IMR-90 (cell line): ENCODE data around the gene DLX2. TPM values are rescaled to one million over a fixed set of nuclear protein-coding genes. Genes with fewer than 3 reads are reported as not detected.

Source experiments
- ATAC-seq: fragments of 200-7000 bp; cut with Tn5 transposase; 2 replicates; pipeline ENCODE4 v1.9.1; 2020; ENCODE audit warnings: low read depth, mild to moderate bottlenecking, moderate library complexity
- BruUV-seq: library from RNA; stranded (reverse); fragments of 400-500 nt; replicated peaks from 2 replicates; lab custom pipeline; 2021; lab: Mats Ljungman, UMichigan
- CTCF ChIA-PET: fragments of 300-600 bp; formaldehyde crosslinking; extraction: SDS; loops from one replicate; lab custom pipeline; 2021; ENCODE audit warnings: antibody characterized with exemption; lab: Yijun Ruan, JAX
- POLR2A ChIA-PET: fragments of 300-600 bp; sonication (Branson Sonifier 250); formaldehyde crosslinking; loops from one replicate; lab custom pipeline; 2022; ENCODE audit warnings: antibody characterized with exemption; ENCODE audit not compliant: unreplicated experiment; lab: Charles Lee
- DNase-seq: peaks from one replicate; pipeline ENCODE4 v3.0.0; 2013
- H2AFZ ChIP-seq: replicated peaks from 2 replicates; pipeline ENCODE3; 2013; ENCODE audit warnings: low read length, mild to moderate bottlenecking; ENCODE audit not compliant: poor library complexity
- H2AK5ac ChIP-seq: 2 replicates; pipeline ENCODE4 v1.6.1; 2013; ENCODE audit warnings: low read depth, low read length, inconsistent platforms
- H2AK9ac ChIP-seq: replicated peaks from 2 replicates; pipeline ENCODE3; 2013; ENCODE audit warnings: mild to moderate bottlenecking, low read depth, low read length, moderate library complexity; ENCODE audit not compliant: poor library complexity
- H2BK120ac ChIP-seq: 2 replicates; pipeline ENCODE4 v1.6.1; 2013; ENCODE audit warnings: low read depth, low read length, inconsistent platforms
- H2BK15ac ChIP-seq: 3 replicates; pipeline ENCODE4 v1.6.1; 2013; ENCODE audit warnings: low read depth, low read length, inconsistent platforms
- H2BK20ac ChIP-seq: 2 replicates; pipeline ENCODE4 v1.6.1; 2013; ENCODE audit warnings: low read depth, mild to moderate bottlenecking, inconsistent platforms, low read length, moderate library complexity
- H2BK5ac ChIP-seq: 2 replicates; pipeline ENCODE4 v1.6.1; 2013; ENCODE audit warnings: mild to moderate bottlenecking, low read depth, low read length, inconsistent platforms; ENCODE audit not compliant: poor library complexity, severe bottlenecking
- H3K14ac ChIP-seq: replicated peaks from 2 replicates; pipeline ENCODE4 v1.6.1; 2013; ENCODE audit warnings: low read depth, low read length, inconsistent platforms
- H3K18ac ChIP-seq: 2 replicates; pipeline ENCODE4 v1.6.1; 2013; ENCODE audit warnings: low read depth, low read length, control low read depth
- H3K23ac ChIP-seq: 2 replicates; pipeline ENCODE4 v1.6.1; 2013; ENCODE audit warnings: low read depth, low read length, inconsistent platforms
- H3K27ac ChIP-seq: 2 replicates; pipeline ENCODE4 v1.5.1; 2013; ENCODE audit warnings: mild to moderate bottlenecking, control low read depth, low read length; ENCODE audit not compliant: insufficient read depth
- H3K27me3 ChIP-seq: 2 replicates; pipeline ENCODE4 v1.6.1; 2013; ENCODE audit warnings: low read length; ENCODE audit not compliant: control insufficient read depth, insufficient read depth
- H3K36me3 ChIP-seq: 2 replicates; pipeline ENCODE4 v1.6.1; 2013; ENCODE audit warnings: low read length, mixed read lengths; ENCODE audit not compliant: control insufficient read depth, insufficient read depth
- H3K4ac ChIP-seq: 2 replicates; pipeline ENCODE4 v1.6.1; 2013; ENCODE audit warnings: low read depth, low read length, inconsistent platforms
- H3K4me1 ChIP-seq: 2 replicates; pipeline ENCODE4 v1.6.1; 2013; ENCODE audit warnings: low read length, mixed read lengths; ENCODE audit not compliant: control insufficient read depth, insufficient read depth
- H3K4me2 ChIP-seq: 2 replicates; pipeline ENCODE4 v1.6.1; 2013; ENCODE audit warnings: low read depth, mild to moderate bottlenecking, control low read depth, low read length, moderate library complexity
- H3K4me3 ChIP-seq: 2 replicates; pipeline ENCODE4 v1.5.1; 2013; ENCODE audit warnings: low read depth, mild to moderate bottlenecking, control low read depth, low read length, moderate library complexity; ENCODE audit not compliant: insufficient read depth
- H3K56ac ChIP-seq: 2 replicates; pipeline ENCODE4 v1.6.1; 2013; ENCODE audit warnings: low read length, inconsistent platforms; ENCODE audit not compliant: insufficient read depth; ENCODE audit errors: extremely low read depth
- H3K79me1 ChIP-seq, 2 experiments: 2 replicates each; pipeline ENCODE4 v1.6.1; 2013; ENCODE audit warnings: low read length in 2 of 2, inconsistent platforms in 1 of 2, low read depth in 1 of 2
- H3K9ac ChIP-seq: 2 replicates; pipeline ENCODE4 v1.6.1; 2013; ENCODE audit warnings: low read depth, low read length, control low read depth
- H3K9me1 ChIP-seq: 2 replicates; pipeline ENCODE4 v1.6.1; 2013; ENCODE audit warnings: low read length, inconsistent platforms; ENCODE audit not compliant: insufficient read depth
- H3K9me3 ChIP-seq: 2 replicates; pipeline ENCODE4 v1.6.1; 2013; ENCODE audit warnings: low read length; ENCODE audit not compliant: control insufficient read depth, insufficient read depth
- H4K20me1 ChIP-seq: 2 replicates; pipeline ENCODE4 v1.6.1; 2013; ENCODE audit warnings: low read length, inconsistent platforms; ENCODE audit not compliant: insufficient read depth
- H4K5ac ChIP-seq: 2 replicates; pipeline ENCODE4 v1.6.1; 2013; ENCODE audit warnings: mild to moderate bottlenecking, low read depth, low read length, control low read depth
- H4K8ac ChIP-seq, 2 experiments: 2 replicates each; pipeline ENCODE4 v1.6.1; 2013; ENCODE audit warnings: low read depth in 2 of 2, low read length in 2 of 2, control low read depth in 1 of 2, inconsistent platforms in 1 of 2
- H4K91ac ChIP-seq: 2 replicates; pipeline ENCODE4 v1.6.1; 2013; ENCODE audit warnings: low read depth, low read length, inconsistent platforms; ENCODE audit not compliant: insufficient read depth
- BHLHE40 ChIP-seq: fragments of 150-350 bp; IDR thresholded peaks from 2 replicates; pipeline ENCODE4 v1.6.1; 2016; ENCODE audit warnings: mild to moderate bottlenecking, low read depth, low read length
- CEBPB ChIP-seq: IDR thresholded peaks from 2 replicates; pipeline ENCODE4 v1.6.1; 2012; ENCODE audit warnings: low read depth, low read length, improper control_type of control experiment
- CHD1 ChIP-seq: IDR thresholded peaks from 2 replicates; pipeline ENCODE4 v1.6.1; 2012; ENCODE audit warnings: low read depth, low read length, improper control_type of control experiment
- FOS ChIP-seq: fragments of 150-350 bp; IDR thresholded peaks from 2 replicates; pipeline ENCODE4 v1.6.1; 2016; ENCODE audit warnings: low read depth, low read length
- MAFK ChIP-seq: IDR thresholded peaks from 2 replicates; pipeline ENCODE4 v1.6.1; 2012; ENCODE audit warnings: low read depth, low read length, improper control_type of control experiment
- MAZ ChIP-seq: IDR thresholded peaks from 2 replicates; pipeline ENCODE4 v1.6.1; 2012; ENCODE audit warnings: low read depth, mild to moderate bottlenecking, low read length, improper control_type of control experiment, moderate library complexity, borderline replicate concordance
- MXI1 ChIP-seq: IDR thresholded peaks from 2 replicates; pipeline ENCODE4 v1.6.1; 2012; ENCODE audit warnings: low read depth, mild to moderate bottlenecking, low read length, moderate library complexity, borderline replicate concordance
- NFE2L2 ChIP-seq: fragments of 150-350 bp; IDR thresholded peaks from 2 replicates; pipeline ENCODE4 v1.6.1; 2016; ENCODE audit warnings: low read depth, mild to moderate bottlenecking, low read length
- POLR2A ChIP-seq: IDR thresholded peaks from 2 replicates; pipeline ENCODE4 v1.6.1; 2012; ENCODE audit warnings: mild to moderate bottlenecking, low read depth, low read length
- RAD21 ChIP-seq: IDR thresholded peaks from 2 replicates; pipeline ENCODE4 v1.6.1; 2012; ENCODE audit warnings: low read length, improper control_type of control experiment
- RCOR1 ChIP-seq: IDR thresholded peaks from 2 replicates; pipeline ENCODE4 v1.6.1; 2012; ENCODE audit warnings: mild to moderate bottlenecking, low read length, improper control_type of control experiment; ENCODE audit not compliant: insufficient replicate concordance
- RFX5 ChIP-seq: IDR thresholded peaks from 2 replicates; pipeline ENCODE4 v1.8.0; 2012; ENCODE audit warnings: low read depth, mild to moderate bottlenecking, low read length, moderate library complexity
- SMC3 ChIP-seq: fragments of 150-350 bp; IDR thresholded peaks from 2 replicates; pipeline ENCODE4 v1.6.1; 2016; ENCODE audit warnings: low read depth, mild to moderate bottlenecking, antibody characterized with exemption, low read length, moderate library complexity
- WGBS, 2 experiments: methylation state at CpG; one replicate each; pipeline versions ENCODE4 v1.1.5 to v1.1.7; 2013; ENCODE audit warnings: missing lambda C conversion rate in 2 of 2; ENCODE audit not compliant: insufficient read length in 1 of 2; ENCODE audit errors: extremely low coverage in 2 of 2; 5-methylcytosine and 5-hydroxymethylcytosine counted together
- dilution Hi-C: fragments of 300-500 bp; cut with HindIII; formaldehyde crosslinking; loops from one replicate; pipeline ENCODE4 v1.14.3; 2018; ENCODE audit warnings: low sequenced_read_pairs; ENCODE audit not compliant: unreplicated experiment
- in situ Hi-C: fragments of 300-500 bp; cut with MboI; formaldehyde crosslinking; loops from 3 replicates; pipeline ENCODE4 v1.14.3; 2019; ENCODE audit warnings: low sequenced_read_pairs, inconsistent platforms, mixed read lengths
- intact Hi-C: fragments of 100-400 bp; cut with micrococcal nuclease; formaldehyde crosslinking; loops from 2 replicates; pipeline ENCODE4 v1.10.0; 2022
- polyA plus RNA-seq, 3 experiments: library from polyadenylated mRNA; depleted of rRNA; stranded (reverse); fragments of >200 nt; gene quantifications; 2 replicates each; pipeline ENCODE4 v1.2.3, GENCODE V29; 2012; ENCODE audit warnings: low replicate concordance in 1 of 3
- total RNA-seq: library from RNA; depleted of rRNA; stranded (reverse); fragments of >200 nt; gene quantifications from 2 replicates; pipeline ENCODE4 v1.2.3, GENCODE V29; 2012
- TF ChIP-seq, protein P1 (sequence below): fragments of 150-350 bp; IDR thresholded peaks from 2 replicates; pipeline ENCODE4 v1.6.1; 2016; ENCODE audit warnings: low read depth, mild to moderate bottlenecking, low read length, moderate library complexity, borderline replicate concordance
- TF ChIP-seq, protein P2 (sequence below): conservative IDR thresholded peaks from 2 replicates; pipeline ENCODE4 v1.5.1; 2012; ENCODE audit warnings: mild to moderate bottlenecking, low read depth, low read length, improper control_type of control experiment
- TF ChIP-seq, protein P3 (sequence below): fragments of 150-350 bp; IDR thresholded peaks from 2 replicates; pipeline ENCODE4 v1.6.1; 2017; ENCODE audit warnings: mild to moderate bottlenecking, antibody characterized with exemption, low read length, low read depth

DLX2 gene
- total and polyA plus RNA-seq, 2 of the 4 experiments (the other 2 are of a cell fraction) = 0.38 TPM; not detected in 1

DNA sequence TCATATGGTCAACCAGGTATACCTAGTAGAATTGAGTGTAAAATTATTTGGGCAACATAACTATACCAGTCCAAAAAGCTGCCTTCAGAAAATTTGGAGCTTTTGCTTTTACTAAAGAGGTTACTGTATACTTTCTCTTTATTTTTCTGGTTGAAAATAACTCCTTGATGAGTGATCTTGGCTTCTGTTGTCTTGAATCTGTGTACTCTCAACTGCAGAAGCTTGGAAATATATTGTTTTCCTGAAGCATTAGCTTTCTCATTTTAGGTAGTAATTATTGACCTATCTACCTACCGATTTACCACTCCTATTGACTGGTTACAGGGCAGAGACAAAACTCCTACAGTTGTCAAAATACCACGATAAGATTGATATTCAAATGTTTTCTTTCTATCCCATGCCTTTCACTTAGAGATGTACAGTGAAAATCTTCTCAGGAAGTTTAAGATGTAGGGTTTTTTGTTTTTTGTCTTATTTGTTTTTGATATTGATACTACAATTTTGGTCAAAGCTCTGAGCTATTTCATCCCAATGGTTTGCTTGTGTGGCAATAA is 53.1 kb downstream of the DLX2 start:
- ATAC-seq (no peak), DNase-seq (no peak)
- dilution Hi-C loops (no loop called here), intact Hi-C loops (no loop called here), in situ Hi-C loops (no loop called here)
- Histone ChIP-seq H3K18ac (no peak overlapping the region), H3K56ac (no peak overlapping the region), H3K9me1 (0 out of 2 replicates have a peak, but pooled peaks cover 4% of the 10 kb centered on the region), H2BK120ac (no peak overlapping the region), H3K79me1 (no peaks in the 10 kb centered on the region), H3K14ac (no peak overlapping the region), H4K20me1 (no peaks in the 10 kb centered on the region), H4K91ac (no peak overlapping the region), H3K23ac (no peak overlapping the region), H3K4me2 (no peak overlapping the region), H2BK5ac (no peak overlapping the region), H3K27ac (no peak overlapping the region), H4K8ac (no peak overlapping the region), H2AK9ac (no peak overlapping the region), H2BK15ac (no peak overlapping the region), H3K9ac (no peak overlapping the region), H3K4ac (no peak overlapping the region), H4K5ac (no peak overlapping the region), H2AK5ac (no peak overlapping the region), H3K36me3 (no peaks in the 10 kb centered on the region), H3K9me3 (no peaks in the 10 kb centered on the region), H3K27me3 (no peaks in the 10 kb centered on the region), H2AFZ (no peak overlapping the region), H3K4me3 (no peak overlapping the region), H3K4me1 (peaks cover 5% of the 10 kb centered on the region), H2BK20ac (no peak overlapping the region)
- TF ChIP-seq CHD1 (no peak), RFX5 (no peak), BHLHE40 (no peak), MAZ (no peak), CEBPB (no peak), MXI1 (no peak), POLR2A (no peak), RAD21 (no peak), RCOR1 (no peak), FOS (no peak), NFE2L2 (no peak), MAFK (no peak), SMC3 (no peak)
- TF ChIP-seq, protein P1, sequence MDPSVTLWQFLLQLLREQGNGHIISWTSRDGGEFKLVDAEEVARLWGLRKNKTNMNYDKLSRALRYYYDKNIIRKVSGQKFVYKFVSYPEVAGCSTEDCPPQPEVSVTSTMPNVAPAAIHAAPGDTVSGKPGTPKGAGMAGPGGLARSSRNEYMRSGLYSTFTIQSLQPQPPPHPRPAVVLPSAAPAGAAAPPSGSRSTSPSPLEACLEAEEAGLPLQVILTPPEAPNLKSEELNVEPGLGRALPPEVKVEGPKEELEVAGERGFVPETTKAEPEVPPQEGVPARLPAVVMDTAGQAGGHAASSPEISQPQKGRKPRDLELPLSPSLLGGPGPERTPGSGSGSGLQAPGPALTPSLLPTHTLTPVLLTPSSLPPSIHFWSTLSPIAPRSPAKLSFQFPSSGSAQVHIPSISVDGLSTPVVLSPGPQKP = no peak
- TF ChIP-seq, protein P2, sequence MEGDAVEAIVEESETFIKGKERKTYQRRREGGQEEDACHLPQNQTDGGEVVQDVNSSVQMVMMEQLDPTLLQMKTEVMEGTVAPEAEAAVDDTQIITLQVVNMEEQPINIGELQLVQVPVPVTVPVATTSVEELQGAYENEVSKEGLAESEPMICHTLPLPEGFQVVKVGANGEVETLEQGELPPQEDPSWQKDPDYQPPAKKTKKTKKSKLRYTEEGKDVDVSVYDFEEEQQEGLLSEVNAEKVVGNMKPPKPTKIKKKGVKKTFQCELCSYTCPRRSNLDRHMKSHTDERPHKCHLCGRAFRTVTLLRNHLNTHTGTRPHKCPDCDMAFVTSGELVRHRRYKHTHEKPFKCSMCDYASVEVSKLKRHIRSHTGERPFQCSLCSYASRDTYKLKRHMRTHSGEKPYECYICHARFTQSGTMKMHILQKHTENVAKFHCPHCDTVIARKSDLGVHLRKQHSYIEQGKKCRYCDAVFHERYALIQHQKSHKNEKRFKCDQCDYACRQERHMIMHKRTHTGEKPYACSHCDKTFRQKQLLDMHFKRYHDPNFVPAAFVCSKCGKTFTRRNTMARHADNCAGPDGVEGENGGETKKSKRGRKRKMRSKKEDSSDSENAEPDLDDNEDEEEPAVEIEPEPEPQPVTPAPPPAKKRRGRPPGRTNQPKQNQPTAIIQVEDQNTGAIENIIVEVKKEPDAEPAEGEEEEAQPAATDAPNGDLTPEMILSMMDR = no peak
- TF ChIP-seq, protein P3, sequence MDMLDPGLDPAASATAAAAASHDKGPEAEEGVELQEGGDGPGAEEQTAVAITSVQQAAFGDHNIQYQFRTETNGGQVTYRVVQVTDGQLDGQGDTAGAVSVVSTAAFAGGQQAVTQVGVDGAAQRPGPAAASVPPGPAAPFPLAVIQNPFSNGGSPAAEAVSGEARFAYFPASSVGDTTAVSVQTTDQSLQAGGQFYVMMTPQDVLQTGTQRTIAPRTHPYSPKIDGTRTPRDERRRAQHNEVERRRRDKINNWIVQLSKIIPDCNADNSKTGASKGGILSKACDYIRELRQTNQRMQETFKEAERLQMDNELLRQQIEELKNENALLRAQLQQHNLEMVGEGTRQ = no peak
- no TSS peak for BruUV-seq
- ChIA-PET POLR2A (no interaction called here), CTCF (no interaction called here)
- no CpG with 5 or more reads among the region's 2 CpGs for WGBS, 2 experiments
